ENCODE results near the gene NF2. TPM values are rescaled to one million over a fixed set of nuclear protein-coding genes. Genes with fewer than 3 reads are reported as not detected.

NF2 gene
- total and polyA plus RNA-seq, 12 donors: 12.2 to 67.4 (median 45.5) TPM

DNA sequence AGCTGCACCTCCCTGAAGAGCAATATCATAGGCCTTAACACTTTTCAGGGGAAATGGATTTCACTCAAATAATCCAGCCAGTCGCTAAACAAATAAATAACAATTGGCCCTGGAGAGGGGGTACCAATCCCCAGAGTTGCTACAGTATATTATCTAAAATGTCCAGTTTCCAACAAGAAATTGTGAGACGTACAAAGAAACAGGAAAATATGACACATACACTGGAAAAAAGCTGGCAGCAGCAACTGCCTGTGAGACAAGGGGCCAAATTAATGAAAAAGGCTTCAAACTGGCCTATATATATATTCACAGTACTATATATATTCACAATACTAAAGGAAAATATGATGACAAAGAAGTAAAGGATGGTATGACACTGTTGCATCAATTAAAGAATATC, 4.0 kb downstream of the NF2 start:
- Histone ChIP-seq H3K9me3 (replicated peaks in 1 of 3) (no peaks in the 10 kb centered on the region), H3K27me3 (no peaks in the 10 kb centered on the region), H3K4me1 (replicated peaks in 1 of 2) (peaks cover 11 to 20% of the 10 kb centered on the region in 2 donors), H3K36me3 (replicated peaks in 1 of 2) (no peaks in the 10 kb centered on the region), H3K4me3 (no peak overlapping the region), H3K27ac (no peak overlapping the region)
- 67 to 76% (median 71%) methylated on average over 2 of the region's 2 CpGs for WGBS, 4 donors
- intact Hi-C loops (cut with DNase I): no loop called here
- TF ChIP-seq POLR2A (IDR thresholded peaks at IDR 0.05): no peak
- TF ChIP-seq, protein P1, sequence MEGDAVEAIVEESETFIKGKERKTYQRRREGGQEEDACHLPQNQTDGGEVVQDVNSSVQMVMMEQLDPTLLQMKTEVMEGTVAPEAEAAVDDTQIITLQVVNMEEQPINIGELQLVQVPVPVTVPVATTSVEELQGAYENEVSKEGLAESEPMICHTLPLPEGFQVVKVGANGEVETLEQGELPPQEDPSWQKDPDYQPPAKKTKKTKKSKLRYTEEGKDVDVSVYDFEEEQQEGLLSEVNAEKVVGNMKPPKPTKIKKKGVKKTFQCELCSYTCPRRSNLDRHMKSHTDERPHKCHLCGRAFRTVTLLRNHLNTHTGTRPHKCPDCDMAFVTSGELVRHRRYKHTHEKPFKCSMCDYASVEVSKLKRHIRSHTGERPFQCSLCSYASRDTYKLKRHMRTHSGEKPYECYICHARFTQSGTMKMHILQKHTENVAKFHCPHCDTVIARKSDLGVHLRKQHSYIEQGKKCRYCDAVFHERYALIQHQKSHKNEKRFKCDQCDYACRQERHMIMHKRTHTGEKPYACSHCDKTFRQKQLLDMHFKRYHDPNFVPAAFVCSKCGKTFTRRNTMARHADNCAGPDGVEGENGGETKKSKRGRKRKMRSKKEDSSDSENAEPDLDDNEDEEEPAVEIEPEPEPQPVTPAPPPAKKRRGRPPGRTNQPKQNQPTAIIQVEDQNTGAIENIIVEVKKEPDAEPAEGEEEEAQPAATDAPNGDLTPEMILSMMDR (IDR thresholded peaks at IDR 0.05): no peak
- no peak for DNase-seq

GRCh38 chr22:29609139-29609538, 5.7 kb downstream of the NF2 start:
- Histone ChIP-seq H3K9me3 (replicated peaks in 1 of 3) (no peaks in the 10 kb centered on the region), H3K27ac (no peak overlapping the region), H3K4me3 (no peak overlapping the region), H3K36me3 (replicated peaks in 1 of 2) (no peaks in the 10 kb centered on the region), H3K27me3 (no peaks in the 10 kb centered on the region), H3K4me1 (replicated peaks in 1 of 2) (peaks cover 9 to 14% of the 10 kb centered on the region in 2 donors)
- intact Hi-C loops (cut with DNase I): no loop called here
- TF ChIP-seq, protein P1 (IDR thresholded peaks at IDR 0.05): peak in 3 of 6 experiments; percentile 15 to 27 (median 20)
- TF ChIP-seq POLR2A (IDR thresholded peaks at IDR 0.05): no peak
- DNase-seq: no peak
- WGBS, 4 donors: 64 to 75% (median 66%) methylated on average over 2 of the region's 2 CpGs

DNA sequence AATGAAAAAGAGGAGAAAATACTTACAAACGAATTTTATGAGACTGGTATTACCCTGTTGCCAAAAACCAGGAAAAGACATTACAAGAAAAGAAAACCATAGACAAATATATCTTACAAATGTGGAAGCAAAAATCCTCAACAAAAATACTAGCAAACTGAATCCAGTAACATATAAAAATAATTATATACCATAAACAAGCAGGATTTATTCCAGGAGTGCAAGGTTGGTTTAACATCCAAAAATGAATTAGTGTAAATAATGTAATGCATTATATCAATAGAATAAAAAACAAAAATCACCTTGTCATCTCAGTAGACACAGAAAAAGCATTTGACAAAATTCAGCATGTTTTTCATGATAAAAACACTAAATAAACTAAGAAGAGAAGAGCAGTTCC, 7.3 kb downstream of the NF2 start:
- no peak for DNase-seq
- no peaks in the 10 kb centered on the region for H3K27me3 ChIP-seq
- H3K27ac ChIP-seq: no peak overlapping the region
- no peak overlapping the region for H3K4me3 ChIP-seq
- no peak for TF ChIP-seq POLR2A (IDR thresholded peaks at IDR 0.05)
- TF ChIP-seq, protein P1 (IDR thresholded peaks at IDR 0.05): no peak
- no peaks in the 10 kb centered on the region for H3K4me1 ChIP-seq (replicated peaks in 1 of 2)
- intact Hi-C loops (cut with DNase I): no loop called here
- no peaks in the 10 kb centered on the region for H3K36me3 ChIP-seq (replicated peaks in 1 of 2)
- no peaks in the 10 kb centered on the region for H3K9me3 ChIP-seq (replicated peaks in 1 of 3)
- WGBS, 4 donors: 76 to 90% (median 84%) methylated on average over 1 of the region's 1 CpG

GRCh38 chr22:29615705-29616327, 12.4 kb downstream of the NF2 start:
- Histone ChIP-seq H3K27ac (no peak overlapping the region), H3K4me1 (replicated peaks in 1 of 2) (peaks cover 16 to 19% of the 10 kb centered on the region in 2 donors), H3K9me3 (replicated peaks in 1 of 3) (no peaks in the 10 kb centered on the region), H3K27me3 (no peaks in the 10 kb centered on the region), H3K36me3 (replicated peaks in 1 of 2) (no peaks in the 10 kb centered on the region), H3K4me3 (no peak overlapping the region)
- TF ChIP-seq, protein P1 (IDR thresholded peaks at IDR 0.05): no peak
- TF ChIP-seq POLR2A (IDR thresholded peaks at IDR 0.05): no peak
- intact Hi-C loops (cut with DNase I): no loop called here
- WGBS, 4 donors: 94 to 97% (median 95%) methylated on average over 4 of the region's 4 CpGs
- DNase-seq: no peak
